Motor neuron (in vitro differentiated cells): ENCODE results near the gene GMNN. TPM values are rescaled to one million over a fixed set of nuclear protein-coding genes. Genes with fewer than 3 reads are reported as not detected.
"Not testable (repeated sequence)": the region's sequence is repeated elsewhere in the genome, so short reads cannot be mapped to it uniquely, and the experiment has no call there.

Source experiments
- ATAC-seq, 8 experiments: fragments of 200-7000 bp; cut with Tn5 transposase; replicated peaks in 6 of 8; 2 replicates each; pipeline ENCODE4 v1.8.0; 2021; ENCODE audit warnings: mild to moderate bottlenecking in 8 of 8, moderate library complexity in 8 of 8
- H3K27ac ChIP-seq, 2 donors: fragments of 250-450 bp; sonication (Bioruptor Pico); 2 replicates each; pipeline ENCODE4 v1.9.0; 2021; ENCODE audit warnings: antibody characterized with exemption in 2 of 2, mild to moderate bottlenecking in 2 of 2, moderate library complexity in 1 of 2
- H3K4me1 ChIP-seq, 2 donors: fragments of 250-450 bp; sonication (Bioruptor Pico); replicated peaks in 1 of 2; 2 replicates each; pipeline ENCODE4 v1.6.1; 2021; ENCODE audit warnings: antibody characterized with exemption in 2 of 2, mild to moderate bottlenecking in 2 of 2, moderate library complexity in 1 of 2
- H3K4me3 ChIP-seq, 5 donors: fragments of 250-450 bp; sonication (Bioruptor Pico); 2 replicates each; pipeline ENCODE4 v1.9.0; 2021; ENCODE audit warnings: antibody characterized with exemption in 5 of 5, mild to moderate bottlenecking in 5 of 5, moderate library complexity in 4 of 5
- WGBS, 10 experiments: fragments of 450-650 bp; shearing (Covaris generic); methylation state at CpG; one replicate each; pipeline ENCODE4 v1.0.0; 2022; 5-methylcytosine and 5-hydroxymethylcytosine counted together
- in situ Hi-C, 9 experiments: fragments of 400-800 bp; cut with MboI; loops; one replicate each; pipeline ENCODE4 v1.15.0; 2021; ENCODE audit warnings: low sequenced_read_pairs in 9 of 9, low pct_unique_long_range_greater_than_20kb in 2 of 9; ENCODE audit not compliant: unreplicated experiment in 9 of 9
- total RNA-seq, 8 experiments: library from RNA; unstranded; fragments of 300-600 nt; gene quantifications; 2 replicates each; pipeline versions ENCODE4 v1.2.3 to v1.2.4, GENCODE V29; 2022

GMNN gene
- total RNA-seq, 8 experiments from 2014 or later, result 3.7 to 63.5 (median 14.6) TPM

GRCh38 chr6:24752503-24752902 is 22.2 kb upstream of the GMNN start:
- Histone ChIP-seq H3K27ac (no peak overlapping the region), H3K4me1 (no peaks in the 10 kb centered on the region), H3K4me3 (no peak overlapping the region)
- no peak for ATAC-seq
- in situ Hi-C loops, result no loop called here
- 39 to 100% (median 79%) methylated on average over 1 to 2 of the region's 2 CpGs; no CpG with 5 or more reads in 3 of the 10 experiments for WGBS, 10 experiments

GRCh38 chr6:24752917-24753492 is 21.7 kb upstream of the GMNN start:
- 88 to 100% (median 95%) methylated on average over 1 of the region's 1 CpG; no CpG with 5 or more reads in 6 of the 10 experiments for WGBS, 10 experiments
- no peak for ATAC-seq
- no peaks in the 10 kb centered on the region for H3K4me1 ChIP-seq
- H3K4me3 ChIP-seq, result no peak overlapping the region
- in situ Hi-C loops, result no loop called here
- H3K27ac ChIP-seq, result no peak overlapping the region

- Histone ChIP-seq H3K4me1 (no peaks in the 10 kb centered on the region), H3K4me3 (no peak overlapping the region), H3K27ac (no peak overlapping the region)
- 0 to 100% (median 83%) methylated on average over 1 to 2 of the region's 2 CpGs; no CpG with 5 or more reads in 1 of the 10 experiments for WGBS, 10 experiments
- ATAC-seq, result no peak
- in situ Hi-C loops, result no loop called here
Measured at GRCh38 chr6:24753545-24753944, 21.2 kb upstream of the GMNN start.

- H3K4me1 ChIP-seq, ATAC-seq, H3K4me3 ChIP-seq, in situ Hi-C loops, H3K27ac ChIP-seq: not testable (repeated sequence)
- 22 to 100% (median 70%) methylated on average over 1 to 3 of the region's 4 CpGs; no CpG with 5 or more reads in 4 of the 10 experiments for WGBS, 10 experiments
Measured at GRCh38 chr6:24754378-24754777, 20.4 kb upstream of the GMNN start.

GRCh38 chr6:24755279-24755678 is 19.5 kb upstream of the GMNN start:
- in situ Hi-C loops, result no loop called here

DNA sequence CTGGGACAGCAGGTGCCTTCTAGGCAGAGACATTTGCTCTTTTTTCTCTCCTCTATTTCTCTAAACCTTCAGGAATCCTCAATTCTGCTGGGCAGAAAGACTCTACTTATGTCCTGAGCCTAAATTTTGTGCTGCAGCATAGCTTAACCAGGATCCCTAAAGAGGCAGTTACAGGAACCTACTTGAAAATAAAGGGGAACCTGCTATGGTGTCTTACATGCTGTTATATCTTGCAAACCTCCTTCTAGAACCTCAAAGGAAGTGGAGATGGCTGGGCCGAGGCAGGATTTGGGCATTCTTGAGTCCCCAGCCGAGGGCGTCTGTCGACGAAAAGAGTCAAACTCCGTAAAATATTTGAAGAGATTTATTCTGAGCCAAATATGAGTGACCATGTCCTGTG is 17.1 kb upstream of the GMNN start:
- ATAC-seq, result no peak
- in situ Hi-C loops, result no loop called here
- WGBS, 10 experiments, result 78 to 100% (median 91%) methylated on average over 2 to 6 of the region's 6 CpGs; no CpG with 5 or more reads in 2 of the 10 experiments
- H3K4me1 ChIP-seq, result no peaks in the 10 kb centered on the region
- H3K27ac ChIP-seq, result no peak overlapping the region
- H3K4me3 ChIP-seq, result no peak overlapping the region

More at GRCh38 chr6:24755279-24755678, 19.5 kb upstream of the GMNN start:
- H3K4me3 ChIP-seq, result no peak overlapping the region
- no peak overlapping the region for H3K27ac ChIP-seq
- no peaks in the 10 kb centered on the region for H3K4me1 ChIP-seq
- peak in 1 of 8 experiments; percentile 18 for ATAC-seq

DNA sequence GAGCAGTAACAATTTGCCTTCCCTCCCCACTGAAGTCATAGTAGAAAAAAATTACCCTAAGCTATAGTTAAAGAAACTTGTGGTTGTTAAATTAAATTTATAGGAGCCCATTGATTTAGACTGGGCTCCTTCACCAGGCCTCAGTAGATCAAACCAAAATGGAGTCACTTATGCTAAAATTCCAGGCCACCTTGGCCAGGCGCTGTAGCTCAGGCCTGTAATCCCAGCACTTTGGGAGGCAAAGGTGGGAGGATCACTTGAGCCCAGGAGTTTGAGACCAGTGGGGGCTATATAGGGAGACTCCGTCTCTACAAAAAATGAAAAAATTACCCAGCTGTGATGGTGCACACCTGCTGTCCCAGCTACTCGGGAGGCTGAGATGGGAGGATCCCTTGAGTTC is 15.0 kb upstream of the GMNN start:
- 90 to 100% (median 100%) methylated on average over 1 to 2 of the region's 3 CpGs; no CpG with 5 or more reads in 2 of the 10 experiments for WGBS, 10 experiments
- no peak overlapping the region for H3K4me3 ChIP-seq
- no peaks in the 10 kb centered on the region for H3K4me1 ChIP-seq
- no peak overlapping the region for H3K27ac ChIP-seq
- in situ Hi-C loops, result no loop called here
- ATAC-seq, result no peak

DNA sequence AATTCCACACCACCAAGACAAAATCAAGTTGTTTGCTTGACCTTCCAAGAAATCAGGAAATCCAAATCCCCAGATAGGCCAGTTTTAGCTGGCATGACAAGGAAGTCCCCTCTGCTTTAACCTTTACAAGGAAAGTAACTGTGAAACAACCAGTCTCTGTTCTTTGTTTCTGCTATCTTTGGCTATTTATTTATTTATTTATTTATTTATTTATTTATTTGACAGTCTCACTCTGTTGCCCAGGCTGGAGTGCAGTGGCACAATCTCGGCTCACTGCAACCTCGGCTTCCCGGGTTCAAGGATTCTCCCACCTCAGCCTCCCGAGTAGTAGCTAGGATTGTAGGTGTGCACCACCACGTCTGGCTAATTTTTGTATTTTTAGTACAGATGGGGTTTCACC is 14.5 kb upstream of the GMNN start:
- in situ Hi-C loops, result no loop called here
- ATAC-seq, result no peak

DNA sequence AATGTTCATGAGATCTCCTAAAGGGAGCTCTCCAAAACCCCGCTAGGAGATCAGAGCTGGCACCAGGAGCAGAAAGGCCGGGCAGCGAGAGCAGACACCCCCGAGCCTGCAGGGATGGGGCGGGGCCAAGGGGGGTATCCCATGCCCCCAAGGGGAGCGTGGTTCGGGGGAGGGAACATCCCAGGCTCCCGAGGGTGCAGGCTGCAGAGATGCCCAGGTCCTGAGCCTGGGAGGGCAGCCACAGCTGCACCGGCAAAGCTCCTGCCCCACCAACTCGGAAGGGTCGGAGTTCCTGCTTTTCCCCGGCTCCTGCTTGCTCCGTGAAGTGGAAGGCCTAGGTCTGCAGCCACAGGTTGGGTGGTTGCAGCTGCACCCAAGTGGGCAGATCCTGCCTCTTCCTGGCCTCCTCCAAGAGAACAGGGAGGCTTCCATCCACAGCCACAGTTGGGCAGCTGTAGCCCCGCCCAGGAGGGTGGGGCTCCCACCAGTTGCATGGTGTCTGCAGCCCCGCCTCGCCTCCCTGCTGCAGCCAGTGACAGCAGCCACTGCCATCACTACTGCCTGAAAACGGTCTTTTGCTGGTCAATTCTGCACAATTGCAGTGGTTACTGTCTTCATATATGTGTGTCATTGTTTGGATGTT is 13.4 kb upstream of the GMNN start:
- 44 to 100% (median 65%) methylated on average over 1 to 3 of the region's 17 CpGs; no CpG with 5 or more reads in 7 of the 10 experiments for WGBS, 10 experiments
- in situ Hi-C loops, result no loop called here
- Histone ChIP-seq H3K4me3 (no peak overlapping the region), H3K4me1 (no peaks in the 10 kb centered on the region), H3K27ac (no peak overlapping the region)
- peak in 5 of 8 experiments; percentile 44 to 100 (median 89) for ATAC-seq

More for the DNA sequence above, 14.5 kb upstream of the GMNN start:
- no peak overlapping the region for H3K4me3 ChIP-seq
- H3K4me1 ChIP-seq, result no peaks in the 10 kb centered on the region
- H3K27ac ChIP-seq, result no peak overlapping the region
- WGBS, 10 experiments, result 87 to 100% (median 90%) methylated on average over 2 to 4 of the region's 5 CpGs; no CpG with 5 or more reads in 5 of the 10 experiments

GRCh38 chr6:24761851-24762250 is 12.9 kb upstream of the GMNN start:
- in situ Hi-C loops, result no loop called here

GRCh38 chr6:24763578-24763977 is 11.2 kb upstream of the GMNN start:
- Histone ChIP-seq H3K4me3 (no peak overlapping the region), H3K4me1 (no peaks in the 10 kb centered on the region), H3K27ac (no peak overlapping the region)
- in situ Hi-C loops, result no loop called here
- ATAC-seq, result no peak
- 58 to 90% (median 80%) methylated on average over 2 to 3 of the region's 3 CpGs; no CpG with 5 or more reads in 1 of the 10 experiments for WGBS, 10 experiments

More at GRCh38 chr6:24761851-24762250, 12.9 kb upstream of the GMNN start:
- H3K27ac ChIP-seq, result no peak overlapping the region
- no peak for ATAC-seq
- no peak overlapping the region for H3K4me3 ChIP-seq
- no peaks in the 10 kb centered on the region for H3K4me1 ChIP-seq

- 73 to 100% (median 95%) methylated on average over 1 to 10 of the region's 20 CpGs for WGBS, 10 experiments
- in situ Hi-C loops, H3K4me3 ChIP-seq, ATAC-seq, H3K4me1 ChIP-seq, H3K27ac ChIP-seq: not testable (repeated sequence)
Measured at GRCh38 chr6:24764833-24765828, 9.6 kb upstream of the GMNN start.

- in situ Hi-C loops, ATAC-seq, H3K27ac ChIP-seq, H3K4me3 ChIP-seq, H3K4me1 ChIP-seq: not testable (repeated sequence)
- WGBS, 10 experiments, result 93% methylated on average over 3 of the region's 26 CpGs; no CpG with 5 or more reads in 9 of the 10 experiments
Measured at GRCh38 chr6:24765968-24766367, 8.8 kb upstream of the GMNN start.
